ENCODE data around the gene CTBP2.
"Not testable (repeated sequence)": the region's sequence is repeated elsewhere in the genome, so short reads cannot be mapped to it uniquely, and the experiment has no call there.

CTBP2 gene

GRCh38 chr10:125061557-125062226, 98.7 kb downstream of the CTBP2 start:
- DNase-seq: no peak

- peak; percentile 19 for DNase-seq
Observed at GRCh38 chr10:125060826-125061556, 99.4 kb downstream of the CTBP2 start.

GRCh38 chr10:125060482-125060825, 99.9 kb downstream of the CTBP2 start:
- no peak for DNase-seq

DNA sequence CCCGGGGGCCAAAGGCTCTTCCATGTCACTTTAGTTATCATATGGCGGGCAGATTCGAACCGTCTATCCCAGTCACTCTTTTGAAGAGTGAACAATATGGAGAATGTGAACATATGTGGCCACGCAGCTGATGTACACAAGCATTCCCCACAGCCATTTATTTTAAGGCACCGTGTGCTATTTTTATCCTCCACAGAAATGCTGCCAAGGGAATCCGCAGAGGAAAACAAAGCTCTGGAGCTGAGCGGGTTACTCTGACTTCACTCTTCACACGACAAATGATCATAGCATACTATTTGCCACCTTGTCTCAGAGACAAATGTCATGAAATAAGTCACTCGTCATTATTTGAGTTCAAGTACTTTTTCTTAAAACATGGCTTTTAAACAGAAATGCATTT, 100.3 kb downstream of the CTBP2 start:
- DNase-seq: no peak

DNA sequence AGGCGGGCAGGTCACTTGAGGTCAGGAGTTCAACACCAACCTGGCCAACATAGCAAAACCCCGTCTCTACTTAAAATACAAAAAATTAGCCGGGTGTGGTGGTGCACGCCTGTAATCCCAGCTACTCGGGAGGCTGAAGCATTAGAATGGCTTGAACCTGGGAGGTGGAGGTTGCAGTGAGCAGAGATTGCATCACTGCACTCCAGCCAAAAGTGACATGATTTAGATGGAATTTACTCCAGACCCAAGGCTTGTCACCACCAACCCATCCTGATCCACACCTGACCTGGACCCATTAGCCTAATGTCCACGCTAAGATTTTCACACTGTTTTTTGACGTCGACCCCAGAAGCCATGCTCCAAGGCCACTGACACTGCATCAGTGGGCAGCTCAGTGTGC, 101.0 kb downstream of the CTBP2 start:
- not testable (repeated sequence) for DNase-seq

GRCh38 chr10:125057158-125058001, 103.0 kb downstream of the CTBP2 start:
- DNase-seq: no peak

DNA sequence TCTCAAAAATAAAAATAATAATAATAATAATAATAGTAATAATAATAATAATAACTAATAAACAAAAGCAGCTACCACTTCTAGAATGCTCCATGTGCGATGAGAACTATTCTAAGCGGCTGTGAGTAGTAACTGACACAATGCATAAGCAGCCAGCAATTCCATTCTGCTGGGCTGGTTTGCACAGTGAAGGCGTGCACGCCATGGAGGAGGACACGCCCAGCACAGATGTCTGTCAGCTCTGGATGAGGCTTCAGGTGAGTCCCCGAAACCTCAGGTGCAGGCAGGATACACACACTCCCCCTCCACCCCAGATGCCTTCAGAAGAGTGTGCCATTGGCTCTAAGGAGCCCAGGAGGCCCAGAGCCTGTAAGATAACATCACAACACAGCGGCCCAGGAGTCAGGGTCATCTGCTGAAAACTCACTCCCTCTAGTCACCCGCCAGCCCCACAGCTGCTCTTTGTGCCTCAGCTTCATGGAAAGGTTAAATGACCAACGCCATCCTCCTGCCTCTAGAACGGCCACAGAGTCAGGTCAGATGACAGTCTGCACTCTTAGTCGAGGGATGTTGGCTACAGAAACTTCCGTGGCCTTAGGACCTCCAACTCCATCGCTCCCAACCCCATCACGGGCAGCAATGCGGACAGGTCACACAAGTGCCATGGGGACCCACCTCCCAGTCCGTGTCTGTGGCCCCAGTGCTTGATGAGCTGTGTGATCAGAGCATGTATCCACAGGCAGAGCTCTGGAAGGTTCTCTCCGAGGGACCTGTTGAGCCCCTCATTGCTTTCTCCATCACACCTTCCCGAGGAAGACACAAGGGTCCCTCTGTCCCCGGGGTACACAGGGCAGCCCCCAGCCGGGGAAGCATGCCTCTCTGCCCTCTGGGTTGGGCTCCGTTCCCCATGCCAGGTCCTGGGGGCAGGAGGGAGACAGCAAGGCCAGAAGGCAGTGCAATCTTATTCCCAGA, 103.9 kb downstream of the CTBP2 start:
- no peak for DNase-seq

DNA sequence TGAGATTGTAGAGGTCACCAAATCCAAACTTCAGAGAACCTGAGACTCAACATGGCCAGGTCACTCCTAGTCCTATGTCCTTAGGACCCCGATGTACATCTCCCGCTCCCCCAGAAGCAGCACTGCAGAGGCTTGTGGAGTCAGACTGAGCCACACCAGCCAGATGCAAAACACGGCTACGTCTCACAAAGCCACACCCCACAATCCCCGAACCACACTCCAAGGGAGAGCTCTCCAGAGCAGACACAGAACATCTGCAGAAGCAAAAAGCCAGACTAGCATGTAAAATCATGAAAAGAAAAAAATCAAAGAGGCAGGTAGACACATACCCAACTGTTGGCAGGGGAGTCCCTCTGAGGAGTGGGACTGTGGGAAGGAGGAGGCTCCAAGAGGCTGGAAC, 104.9 kb downstream of the CTBP2 start:
- DNase-seq: no peak

DNA sequence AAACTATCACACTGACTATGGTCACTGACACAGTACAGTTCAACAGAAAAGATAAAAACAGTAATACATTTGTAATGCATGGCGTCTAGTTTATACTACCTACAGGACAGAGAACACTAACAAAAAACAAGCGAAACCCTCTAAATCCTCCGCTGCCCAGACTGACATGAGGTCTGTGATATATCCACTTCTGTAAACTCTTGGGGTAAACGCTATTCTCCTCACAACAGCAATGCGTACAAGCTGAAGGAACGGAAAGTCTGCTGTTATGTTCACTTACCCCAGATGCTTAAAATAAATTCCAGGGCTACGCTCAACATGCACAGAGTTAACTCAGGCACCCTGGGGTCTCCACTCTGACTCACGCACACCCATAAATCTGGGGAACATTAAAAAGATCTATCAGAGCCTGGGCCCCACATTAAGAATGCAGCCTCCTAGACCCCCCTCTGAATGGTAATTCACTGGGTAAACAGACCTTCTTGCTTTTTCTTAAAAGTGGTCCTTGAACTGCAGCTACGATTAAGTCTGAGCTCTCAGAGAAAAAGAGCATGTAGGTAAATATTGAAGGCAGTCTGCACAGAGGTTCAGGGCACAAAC, 105.6 kb downstream of the CTBP2 start:
- DNase-seq: no peak

DNA sequence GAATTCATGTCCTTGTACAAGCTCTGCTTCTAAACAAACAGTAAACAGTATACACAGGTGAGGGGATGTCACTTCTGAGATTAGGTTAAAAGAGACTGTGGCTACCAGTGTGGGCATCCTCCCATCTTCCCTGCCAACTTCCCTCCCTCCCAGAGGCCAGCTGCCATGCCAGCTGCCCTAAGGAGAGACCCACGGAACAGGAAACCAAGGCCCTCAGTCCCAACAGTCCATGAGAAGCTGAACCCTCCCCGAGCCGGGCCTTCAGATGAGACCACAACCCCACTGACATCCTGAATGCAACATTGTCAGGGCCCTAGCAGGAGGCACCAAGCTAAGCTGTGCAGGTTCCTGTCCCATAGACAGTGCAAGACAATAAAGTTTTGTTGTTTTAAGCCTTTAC, 106.1 kb downstream of the CTBP2 start:
- DNase-seq: no peak

DNA sequence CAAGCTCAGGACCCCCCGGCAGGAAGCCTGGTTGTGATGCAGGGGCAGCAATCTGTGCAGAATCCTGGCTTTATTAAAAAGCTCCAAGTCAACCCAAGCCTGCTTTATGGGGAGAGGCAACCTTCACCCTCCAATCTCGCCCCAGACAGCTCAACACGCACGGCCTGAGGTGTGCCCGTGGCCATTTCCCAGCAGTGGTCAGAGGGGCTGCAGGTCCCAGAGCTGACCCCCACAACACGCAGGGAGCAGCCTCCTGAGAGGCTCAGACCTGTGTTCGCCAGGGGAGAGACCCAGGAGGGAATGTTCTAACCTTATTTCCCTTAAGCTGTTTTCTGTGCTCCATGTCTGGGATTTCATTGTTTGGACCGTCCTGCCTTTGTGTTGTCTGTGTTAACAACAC, 108.2 kb downstream of the CTBP2 start:
- DNase-seq: no peak

- no peak for DNase-seq
Observed at GRCh38 chr10:125050383-125050782, 110.0 kb downstream of the CTBP2 start.

- no peak for DNase-seq
Observed at GRCh38 chr10:125049216-125049881, 111.0 kb downstream of the CTBP2 start.

DNA sequence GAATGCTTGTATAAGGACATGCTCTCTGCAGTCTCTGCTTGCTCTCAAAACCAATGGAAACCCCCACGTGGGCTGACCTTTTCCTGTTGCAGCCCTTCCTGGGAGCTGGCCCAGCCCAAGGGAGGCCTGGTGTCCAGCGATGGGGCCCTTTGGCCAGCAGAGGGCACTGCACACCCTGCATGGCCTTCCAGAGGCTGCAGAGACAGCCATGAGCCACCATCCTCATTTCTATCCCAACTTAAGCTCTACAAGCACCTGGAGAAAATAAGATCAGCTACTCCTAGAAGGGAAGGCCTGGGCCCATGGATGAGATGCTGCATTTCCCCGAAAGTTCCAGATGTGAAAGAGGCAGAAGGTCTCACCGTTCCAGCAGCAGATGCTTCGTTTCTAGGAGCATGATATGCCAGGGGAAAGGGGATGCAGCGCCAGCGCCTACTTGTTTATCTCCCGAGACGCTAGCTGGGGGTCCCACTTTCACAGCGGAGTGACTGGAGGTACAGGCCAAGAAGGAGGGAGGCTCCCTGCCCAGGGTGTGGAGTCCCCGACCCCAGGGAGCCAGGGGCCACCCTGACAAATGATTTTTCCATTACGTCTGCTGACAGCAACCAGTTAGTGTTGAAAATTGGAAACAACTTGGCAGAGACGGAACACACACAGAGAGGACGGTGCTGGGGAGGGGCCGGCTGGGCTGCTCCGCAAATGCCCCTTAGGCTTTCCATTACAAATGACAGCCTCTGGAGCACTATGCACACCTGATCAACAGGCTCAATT, 112.1 kb downstream of the CTBP2 start:
- peak; percentile 50 for DNase-seq

DNA sequence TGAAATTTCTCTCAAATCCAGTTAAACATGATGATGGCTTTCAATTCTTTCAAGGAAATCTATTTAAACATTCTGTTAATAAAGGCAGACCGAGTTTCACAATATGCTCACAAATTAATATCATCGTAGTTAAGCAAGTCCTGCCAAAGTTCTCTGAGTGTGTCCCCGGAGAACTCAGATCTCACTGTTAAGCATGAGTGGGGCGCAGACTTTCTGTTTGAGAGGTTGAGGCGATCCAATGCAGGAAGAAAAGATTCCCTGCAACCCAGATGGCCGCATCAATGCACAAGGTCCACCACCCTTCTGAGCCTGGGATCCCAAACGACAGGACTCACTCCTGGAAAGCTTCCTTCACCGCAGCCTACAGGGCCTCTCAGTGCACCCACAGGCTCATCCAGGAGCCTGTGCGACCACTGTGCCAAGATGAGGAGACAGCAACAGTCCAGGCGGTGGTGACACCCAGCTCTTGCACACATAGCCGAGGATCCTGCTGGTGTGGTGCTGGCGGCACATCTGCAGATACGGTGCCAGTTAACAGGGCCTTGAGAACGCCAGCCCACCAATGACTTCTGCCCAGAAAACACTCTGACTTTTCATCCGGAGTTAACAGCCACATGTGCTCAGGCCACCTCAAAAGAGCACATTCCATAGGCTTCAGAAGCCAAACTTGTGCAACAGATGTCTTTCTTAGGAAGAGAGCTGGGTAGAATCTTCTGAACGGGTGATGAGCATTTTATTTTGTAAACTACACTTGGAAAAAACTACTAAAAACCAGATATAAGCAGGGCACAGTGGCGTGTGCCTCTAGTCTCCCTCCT, 116.3 kb downstream of the CTBP2 start:
- no peak for DNase-seq

- DNase-seq: no peak
Observed at GRCh38 chr10:125041856-125042506, 118.4 kb downstream of the CTBP2 start.

DNA sequence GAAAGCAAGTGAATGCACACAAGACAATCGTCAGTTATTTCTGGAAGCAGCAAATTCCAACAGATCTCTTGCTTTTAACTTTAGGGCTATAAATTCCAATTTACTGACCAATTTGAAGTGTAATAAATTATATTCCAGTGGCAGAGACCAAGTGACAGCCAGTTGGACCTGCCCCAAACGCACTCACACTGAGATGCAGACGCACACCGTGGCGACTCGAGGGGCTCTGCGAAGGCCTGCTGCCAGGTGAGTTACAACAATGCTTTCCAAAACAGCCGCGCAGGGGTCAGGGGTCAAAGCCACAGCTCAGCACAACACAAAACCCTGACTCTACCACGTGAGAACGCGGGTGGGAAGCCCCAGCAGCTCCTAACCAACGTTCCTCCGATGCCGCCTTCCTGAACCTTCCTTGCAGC, 121.0 kb downstream of the CTBP2 start:
- DNase-seq: no peak

- DNase-seq: no peak
Observed at GRCh38 chr10:125038637-125039036, 121.7 kb downstream of the CTBP2 start.

DNA sequence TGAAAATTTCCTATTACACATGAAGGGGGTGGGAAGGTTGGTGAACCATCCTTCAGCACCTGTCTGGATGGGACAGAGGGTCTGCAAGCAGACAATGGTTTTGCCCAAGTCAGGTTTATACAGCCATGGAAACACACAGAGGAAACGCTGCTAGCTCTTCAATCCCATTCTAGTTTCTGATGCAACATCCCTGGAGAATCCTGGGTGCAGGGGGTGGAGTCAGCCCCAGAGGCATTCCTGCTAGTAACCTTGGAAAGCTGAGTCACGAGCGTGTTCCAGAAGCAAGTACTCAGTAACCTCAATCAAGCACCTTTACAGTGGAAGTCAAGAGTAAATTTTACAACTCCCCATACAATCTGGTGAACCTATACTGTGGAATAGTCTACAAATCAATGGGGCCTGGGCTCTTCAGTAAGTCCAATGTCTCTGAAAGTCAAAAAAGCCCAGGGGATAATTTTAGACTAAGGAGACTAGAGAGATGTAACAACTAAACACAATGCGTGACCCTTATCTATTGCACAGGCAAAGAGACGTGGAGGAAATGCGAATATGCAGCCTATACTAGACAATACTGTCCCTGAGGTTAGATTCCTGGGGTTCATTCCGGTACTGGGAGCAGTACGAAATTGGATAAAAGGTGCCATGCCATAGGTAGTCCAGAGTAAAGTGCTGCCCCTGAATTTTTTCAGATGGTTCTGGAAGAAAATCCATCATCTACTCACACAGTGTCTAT, 123.1 kb downstream of the CTBP2 start:
- DNase-seq: no peak
